ENCODE results near the gene PSPC1.

The PSPC1 gene

GRCh38 chr13:19670147-19670546 lies 112.6 kb downstream of the PSPC1 start:
- no peak for DNase-seq

GRCh38 chr13:19668778-19669177 lies 114.0 kb downstream of the PSPC1 start:
- DNase-seq: no peak

DNA sequence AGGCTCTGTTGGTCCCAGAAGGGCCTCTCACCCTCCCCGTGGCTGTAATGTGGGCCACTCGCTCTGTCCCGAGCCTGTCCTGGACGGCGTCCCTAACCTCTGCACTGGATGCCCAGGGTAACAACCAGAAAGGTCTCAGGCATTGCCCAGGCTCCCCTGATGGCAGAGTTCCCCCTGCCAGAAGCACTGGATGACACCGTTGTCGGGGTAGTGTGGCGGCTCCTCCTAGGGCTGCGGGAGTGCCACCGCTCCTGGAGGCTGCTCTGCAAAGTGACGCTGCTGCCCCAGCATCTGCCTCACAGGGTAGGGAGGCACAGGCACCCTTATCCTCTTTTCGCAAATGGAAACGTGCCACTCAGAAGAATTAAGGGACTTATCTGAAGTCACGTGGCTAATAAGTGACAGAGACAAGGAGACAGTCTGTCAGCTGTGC lies 117.3 kb downstream of the PSPC1 start:
- DNase-seq: no peak

DNA sequence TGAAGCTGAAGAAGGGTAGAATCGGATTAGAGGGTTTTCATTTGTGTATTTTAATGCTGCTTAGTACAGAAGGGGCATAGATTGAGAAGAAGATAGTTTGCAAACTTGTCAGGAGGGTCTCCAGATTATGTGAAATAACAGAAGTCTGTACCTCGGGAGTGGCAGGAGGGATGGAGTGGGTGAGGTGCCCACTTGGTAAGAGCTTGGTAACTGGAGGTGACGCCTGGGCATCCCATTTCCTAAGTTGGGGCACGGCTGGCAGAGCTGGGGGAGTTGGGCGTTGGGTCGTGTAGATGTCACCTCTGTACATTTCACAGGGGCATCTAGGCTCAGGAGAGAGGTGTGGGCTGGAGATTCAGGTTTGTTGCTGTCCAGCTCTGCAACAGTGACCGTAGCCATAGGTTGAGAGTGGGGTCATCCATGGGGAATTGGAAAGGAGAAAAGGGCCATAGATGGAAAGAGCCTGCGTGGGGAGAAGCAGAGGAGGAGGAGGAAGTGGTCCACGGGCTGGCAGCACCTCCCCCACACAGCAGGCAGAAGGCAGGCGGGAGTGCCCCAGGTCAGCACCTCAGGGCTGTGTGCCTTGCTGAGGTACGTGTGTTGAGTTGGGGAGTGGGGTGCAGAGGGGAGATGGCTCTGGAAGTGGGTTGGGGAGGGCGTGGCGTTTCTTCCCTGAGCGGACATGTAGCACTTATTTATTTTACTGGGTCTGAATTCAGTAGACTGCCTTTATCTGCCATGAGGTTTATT lies 118.1 kb downstream of the PSPC1 start:
- no peak for DNase-seq

DNA sequence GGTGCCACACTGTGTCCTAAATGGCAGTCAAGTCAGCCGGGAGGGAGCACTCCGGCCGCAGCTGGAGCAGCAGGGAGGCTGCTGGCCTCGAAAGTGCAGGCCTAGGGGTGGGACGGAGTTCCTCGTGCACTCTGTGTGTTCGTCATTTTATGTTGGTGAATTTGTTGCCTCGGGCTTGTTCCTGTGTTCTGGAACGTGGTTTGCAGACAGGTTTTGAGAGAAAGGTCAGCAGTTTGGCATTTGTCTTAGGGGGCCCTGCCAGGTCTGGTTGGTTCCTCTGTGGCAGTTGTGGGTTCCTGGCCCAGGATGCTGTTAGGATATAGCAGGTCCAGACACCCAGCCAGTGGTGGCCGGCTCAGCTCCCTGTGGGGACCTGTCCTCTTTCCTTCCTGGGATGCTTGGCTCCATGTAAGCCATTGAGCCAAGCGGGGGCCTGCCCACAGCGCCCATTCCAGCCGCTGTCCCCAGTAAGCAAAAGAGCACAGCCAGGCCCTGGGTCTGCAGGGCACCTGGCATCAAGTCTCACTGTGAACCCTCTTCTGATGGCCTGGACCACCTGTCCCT lies 119.2 kb downstream of the PSPC1 start:
- DNase-seq: no peak

GRCh38 chr13:19661561-19661960 lies 121.2 kb downstream of the PSPC1 start:
- DNase-seq: no peak

DNA sequence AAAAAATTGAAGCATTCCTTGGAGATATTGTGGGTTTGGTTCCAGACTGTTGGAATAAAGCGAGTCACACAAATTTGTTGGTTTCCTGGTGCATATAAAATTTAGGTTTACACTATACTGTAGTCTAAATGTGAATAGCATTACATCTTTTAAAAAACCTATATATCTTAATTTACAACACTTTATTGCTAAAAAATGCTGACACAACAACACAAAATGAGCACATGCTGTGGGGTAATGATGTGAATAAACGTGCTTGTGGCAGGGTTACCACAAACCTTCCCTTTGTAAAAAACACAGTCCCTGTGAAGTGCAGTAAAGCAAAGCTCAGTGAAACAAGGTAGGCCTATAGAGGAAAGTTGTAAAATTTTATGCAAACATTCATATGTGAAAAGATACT lies 121.6 kb downstream of the PSPC1 start:
- DNase-seq: no peak

DNA sequence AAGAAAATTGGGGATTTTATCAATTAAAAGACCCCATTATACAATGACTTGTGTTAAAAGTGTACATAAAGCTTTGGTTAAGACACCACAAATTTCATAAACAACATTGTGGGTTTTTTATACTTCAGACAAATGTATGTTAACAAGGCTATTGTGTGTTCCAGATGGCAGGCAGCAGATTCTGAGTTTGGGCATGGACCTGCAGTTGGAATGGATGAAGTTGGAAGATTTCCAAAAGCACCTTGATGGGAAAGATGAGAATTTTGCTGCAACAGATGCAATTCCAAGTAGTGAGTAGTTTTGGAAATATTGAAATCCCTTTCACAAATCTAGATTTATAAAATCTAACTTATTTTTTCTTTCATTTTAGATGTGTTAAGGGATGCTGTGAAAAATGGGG lies 123.9 kb downstream of the PSPC1 start:
- no peak for DNase-seq

- no peak for DNase-seq
Measured at GRCh38 chr13:19657872-19658591, 124.7 kb downstream of the PSPC1 start.
